ENCODE data around the gene TMC5. TPM values are rescaled to one million over a fixed set of nuclear protein-coding genes. Genes with fewer than 3 reads are reported as not detected.

Gene TMC5
- total RNA-seq, 4 donors from 2014 or later: not detected

- no peaks in the 10 kb centered on the region for H3K9me3 ChIP-seq
- TF ChIP-seq EP300 (IDR thresholded peaks at IDR 0.05) (no peak), POLR2A (IDR thresholded peaks at IDR 0.05) (no peak)
- TF ChIP-seq, protein P1, sequence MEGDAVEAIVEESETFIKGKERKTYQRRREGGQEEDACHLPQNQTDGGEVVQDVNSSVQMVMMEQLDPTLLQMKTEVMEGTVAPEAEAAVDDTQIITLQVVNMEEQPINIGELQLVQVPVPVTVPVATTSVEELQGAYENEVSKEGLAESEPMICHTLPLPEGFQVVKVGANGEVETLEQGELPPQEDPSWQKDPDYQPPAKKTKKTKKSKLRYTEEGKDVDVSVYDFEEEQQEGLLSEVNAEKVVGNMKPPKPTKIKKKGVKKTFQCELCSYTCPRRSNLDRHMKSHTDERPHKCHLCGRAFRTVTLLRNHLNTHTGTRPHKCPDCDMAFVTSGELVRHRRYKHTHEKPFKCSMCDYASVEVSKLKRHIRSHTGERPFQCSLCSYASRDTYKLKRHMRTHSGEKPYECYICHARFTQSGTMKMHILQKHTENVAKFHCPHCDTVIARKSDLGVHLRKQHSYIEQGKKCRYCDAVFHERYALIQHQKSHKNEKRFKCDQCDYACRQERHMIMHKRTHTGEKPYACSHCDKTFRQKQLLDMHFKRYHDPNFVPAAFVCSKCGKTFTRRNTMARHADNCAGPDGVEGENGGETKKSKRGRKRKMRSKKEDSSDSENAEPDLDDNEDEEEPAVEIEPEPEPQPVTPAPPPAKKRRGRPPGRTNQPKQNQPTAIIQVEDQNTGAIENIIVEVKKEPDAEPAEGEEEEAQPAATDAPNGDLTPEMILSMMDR (IDR thresholded peaks at IDR 0.05): no peak
- H3K27me3 ChIP-seq: no peaks in the 10 kb centered on the region
- H3K27ac ChIP-seq: no peak overlapping the region
- DNase-seq (ENCODE audit: low spot score in 2 of 2): no peak
- no peaks in the 10 kb centered on the region for H3K4me1 ChIP-seq
- 97% methylated on average over 3 of the region's 3 CpGs for WGBS, 2 donors
- peaks cover 0 to 80% (median 3%) of the 10 kb centered on the region in 3 donors for H3K36me3 ChIP-seq
- no peak overlapping the region for H3K4me3 ChIP-seq
These were observed 130.5 kb downstream of the TMC5 start for GRCh38 chr16:19548144-19548543.

Other genes starting within 250 kb of the TMC5 start
- 10 to 100 TPM in 2 of 4 donors, 1 to 10 TPM in 2; 8.1 to 33.9 (median 12.7) TPM for gene SYT17, start 249.6 kb upstream of the TMC5 start, total RNA-seq
- not detected for gene CLEC19A, start 132.2 kb upstream of the TMC5 start, total RNA-seq
- gene GDE1, start 104.2 kb downstream of the TMC5 start, total RNA-seq: 10 to 100 TPM; 40.6 to 58.1 (median 45.0) TPM
- 10 to 100 TPM; 24.9 to 33.9 (median 27.2) TPM for gene CCP110, start 106.1 kb downstream of the TMC5 start, total RNA-seq
- 10 to 100 TPM; 41.4 to 68.1 (median 61.1) TPM for gene VPS35L, start 137.8 kb downstream of the TMC5 start, total RNA-seq

All from tibial nerve (tissue), 4 donors.